Upper lobe of left lung (tissue), 6 donors: ENCODE data around the gene SPOCK1. TPM values are rescaled to one million over a fixed set of nuclear protein-coding genes. Genes with fewer than 3 reads are reported as not detected.

Source experiments
- ATAC-seq, 2 donors: fragments of 200-7000 bp; cut with Tn5 transposase; one replicate each; pipeline ENCODE4 v1.9.1; 2022; ENCODE audit warnings: mild to moderate bottlenecking in 2 of 2, moderate library complexity in 2 of 2; ENCODE audit not compliant: low FRiP score in 2 of 2
- DNase-seq, 2 donors: peaks; one replicate each; pipeline ENCODE4 v3.0.0-alpha.2; 2019 to 2020
- H3K27ac ChIP-seq, 4 donors: fragments of 200-600 bp; sonication (generic); one replicate each; pipeline ENCODE4 v1.5.1; 2016 to 2019
- H3K27me3 ChIP-seq, 4 donors: fragments of 200-600 bp; sonication (generic); one replicate each; pipeline ENCODE4 v1.5.1; 2017 to 2019
- H3K36me3 ChIP-seq, 4 donors: fragments of 200-600 bp; sonication (generic); one replicate each; pipeline ENCODE4 v1.5.1; 2016 to 2019
- H3K4me1 ChIP-seq, 4 donors: fragments of 200-600 bp; sonication (generic); one replicate each; pipeline ENCODE4 v1.5.1; 2018 to 2019
- H3K4me3 ChIP-seq, 4 donors: fragments of 200-600 bp; sonication (generic); one replicate each; pipeline ENCODE4 v1.5.1; 2017 to 2019; ENCODE audit warnings: mild to moderate bottlenecking in 2 of 4, moderate library complexity in 1 of 4
- H3K9me3 ChIP-seq, 4 donors: fragments of 200-600 bp; sonication (generic); one replicate each; pipeline ENCODE4 v1.5.1; 2018 to 2019
- EP300 ChIP-seq, 4 donors: sonication (generic); formaldehyde crosslinking; IDR thresholded peaks; one replicate each; pipeline ENCODE4 v1.5.1; 2017; ENCODE audit warnings: antibody characterized with exemption in 4 of 4, control low read depth in 2 of 4
- POLR2A ChIP-seq, 4 donors: fragments of 450-650 bp; IDR thresholded peaks; one replicate each; pipeline ENCODE4 v1.5.1; 2016 to 2017; ENCODE audit warnings: antibody characterized with exemption in 4 of 4, mild to moderate bottlenecking in 2 of 4
- POLR2AphosphoS5 ChIP-seq, 2 donors: sonication (generic); formaldehyde crosslinking; IDR thresholded peaks; one replicate each; pipeline ENCODE4 v1.5.1; 2017; ENCODE audit warnings: antibody characterized with exemption in 2 of 2
- WGBS, 2 donors: methylation state at CpG; one replicate each; pipeline ENCODE4 v1.1.5; 2017 to 2018; 5-methylcytosine and 5-hydroxymethylcytosine counted together
- total RNA-seq, 6 donors: library from RNA; depleted of rRNA in 4 of 6; stranded (reverse); fragments of >200 nt in 4 of 6; gene quantifications; one replicate each; pipeline versions ENCODE4 v1.1.0 to v1.2.1, GENCODE V29; 2016 to 2021
- TF ChIP-seq, protein P1 (sequence below), 6 experiments: fragments of 450-650 bp in 4 of 6; fragments of 200-600 bp in 2 of 6; sonication (generic) in 2 of 6; IDR thresholded peaks; one replicate each; pipeline ENCODE4 v1.5.1; 2016 to 2019; ENCODE audit warnings: antibody characterized with exemption in 6 of 6
- donor health status: DM: no; HTN: no; CAD: no; lungs with moderate emphysema.
- donor health status: DM: no; HTN: yes; CAD: no; lungs with severe emphysema.

The SPOCK1 gene
- total RNA-seq, 6 donors from 2014 or later, result 0.33 to 16.6 (median 2.0) TPM; not detected in 1

DNA sequence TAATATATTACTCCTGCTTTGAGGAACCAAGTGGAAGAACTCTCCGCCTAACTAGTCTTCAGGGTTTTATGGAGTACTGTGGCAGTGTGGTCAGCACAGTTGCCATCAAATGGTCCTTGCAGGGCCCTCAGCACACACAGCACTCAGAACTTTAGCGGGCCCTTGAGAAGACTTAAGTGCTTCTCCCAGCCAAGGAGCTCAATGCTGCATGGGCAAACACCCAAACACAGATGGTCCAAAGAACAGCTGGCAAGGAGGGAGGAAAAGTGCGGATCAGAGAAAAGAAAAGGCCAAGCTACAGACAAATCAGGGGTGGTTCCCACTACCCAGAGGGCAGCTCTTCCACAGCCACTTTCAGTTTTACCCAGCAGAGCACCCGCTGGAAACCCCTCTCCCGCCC lies 98.6 kb downstream of the SPOCK1 start:
- Histone ChIP-seq H3K27ac (no peak overlapping the region), H3K36me3 (no peaks in the 10 kb centered on the region), H3K4me3 (no peak overlapping the region), H3K4me1 (no peaks in the 10 kb centered on the region), H3K9me3 (no peaks in the 10 kb centered on the region), H3K27me3 (no peaks in the 10 kb centered on the region)
- WGBS, 2 donors, result 75 to 81% methylated on average over 5 of the region's 5 CpGs
- DNase-seq (no peak), ATAC-seq (no peak)
- TF ChIP-seq, protein P1, sequence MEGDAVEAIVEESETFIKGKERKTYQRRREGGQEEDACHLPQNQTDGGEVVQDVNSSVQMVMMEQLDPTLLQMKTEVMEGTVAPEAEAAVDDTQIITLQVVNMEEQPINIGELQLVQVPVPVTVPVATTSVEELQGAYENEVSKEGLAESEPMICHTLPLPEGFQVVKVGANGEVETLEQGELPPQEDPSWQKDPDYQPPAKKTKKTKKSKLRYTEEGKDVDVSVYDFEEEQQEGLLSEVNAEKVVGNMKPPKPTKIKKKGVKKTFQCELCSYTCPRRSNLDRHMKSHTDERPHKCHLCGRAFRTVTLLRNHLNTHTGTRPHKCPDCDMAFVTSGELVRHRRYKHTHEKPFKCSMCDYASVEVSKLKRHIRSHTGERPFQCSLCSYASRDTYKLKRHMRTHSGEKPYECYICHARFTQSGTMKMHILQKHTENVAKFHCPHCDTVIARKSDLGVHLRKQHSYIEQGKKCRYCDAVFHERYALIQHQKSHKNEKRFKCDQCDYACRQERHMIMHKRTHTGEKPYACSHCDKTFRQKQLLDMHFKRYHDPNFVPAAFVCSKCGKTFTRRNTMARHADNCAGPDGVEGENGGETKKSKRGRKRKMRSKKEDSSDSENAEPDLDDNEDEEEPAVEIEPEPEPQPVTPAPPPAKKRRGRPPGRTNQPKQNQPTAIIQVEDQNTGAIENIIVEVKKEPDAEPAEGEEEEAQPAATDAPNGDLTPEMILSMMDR (IDR thresholded peaks at IDR 0.05), result no peak
- TF ChIP-seq POLR2A (IDR thresholded peaks at IDR 0.05) (no peak), POLR2AphosphoS5 (IDR thresholded peaks at IDR 0.05) (no peak), EP300 (IDR thresholded peaks at IDR 0.05) (no peak)

DNA sequence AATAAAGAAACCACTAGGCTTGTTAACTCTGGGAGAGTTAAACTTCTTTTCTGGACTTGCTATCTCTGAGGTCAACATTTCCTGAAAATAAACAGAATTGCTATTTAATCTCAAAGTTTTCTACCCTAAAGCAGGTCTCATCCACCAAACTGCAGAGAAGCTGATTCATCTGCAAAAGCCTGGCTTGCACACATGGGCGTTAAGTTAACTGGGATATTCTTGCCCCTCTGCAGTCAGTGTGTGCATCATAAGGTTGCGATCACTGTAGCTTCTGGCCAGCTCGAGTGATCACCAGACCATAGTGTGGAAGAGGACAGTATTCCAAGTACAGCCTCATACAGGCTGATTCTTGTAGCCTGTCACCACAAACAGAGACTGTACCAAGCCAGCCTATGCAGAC lies 99.2 kb downstream of the SPOCK1 start:
- Histone ChIP-seq H3K27me3 (no peaks in the 10 kb centered on the region), H3K27ac (no peak overlapping the region), H3K4me1 (no peaks in the 10 kb centered on the region), H3K36me3 (no peaks in the 10 kb centered on the region), H3K4me3 (no peak overlapping the region), H3K9me3 (no peaks in the 10 kb centered on the region)
- ATAC-seq (no peak), DNase-seq (no peak)
- WGBS, 2 donors, result 76 to 87% methylated on average over 3 of the region's 3 CpGs
- TF ChIP-seq, protein P1 (IDR thresholded peaks at IDR 0.05), result no peak
- TF ChIP-seq EP300 (IDR thresholded peaks at IDR 0.05), result no peak
- no peak for TF ChIP-seq POLR2A (IDR thresholded peaks at IDR 0.05)
- no peak for TF ChIP-seq POLR2AphosphoS5 (IDR thresholded peaks at IDR 0.05)

DNA sequence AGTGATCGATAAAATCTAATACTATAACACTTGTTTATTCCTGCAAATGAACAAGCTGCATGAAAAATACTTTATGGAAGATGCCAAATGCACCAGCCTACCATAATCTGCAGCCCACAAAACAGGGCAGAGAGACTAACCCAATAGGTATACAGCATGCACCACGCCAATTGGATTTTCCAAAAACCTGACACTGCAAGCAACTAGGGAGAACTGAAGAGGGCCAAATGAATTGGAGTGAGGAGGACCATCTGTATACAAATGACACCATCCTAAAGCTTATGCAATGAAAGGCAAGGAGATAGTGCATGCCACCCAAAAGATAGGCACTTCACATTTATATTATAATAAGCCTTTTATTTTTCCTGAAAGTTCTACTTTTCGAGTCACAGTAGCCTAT lies 100.4 kb downstream of the SPOCK1 start:
- ATAC-seq (no peak), DNase-seq (no peak)
- whole genome bisulfite sequencing, 2 donors, result 79 to 86% methylated on average over 3 of the region's 3 CpGs
- no peaks in the 10 kb centered on the region for H3K9me3 ChIP-seq
- TF ChIP-seq POLR2AphosphoS5 (IDR thresholded peaks at IDR 0.05) (no peak), EP300 (IDR thresholded peaks at IDR 0.05) (no peak)
- H3K36me3 ChIP-seq, result no peaks in the 10 kb centered on the region
- H3K27ac ChIP-seq, result no peak overlapping the region
- no peaks in the 10 kb centered on the region for H3K27me3 ChIP-seq
- no peaks in the 10 kb centered on the region for H3K4me1 ChIP-seq
- H3K4me3 ChIP-seq, result no peak overlapping the region

DNA sequence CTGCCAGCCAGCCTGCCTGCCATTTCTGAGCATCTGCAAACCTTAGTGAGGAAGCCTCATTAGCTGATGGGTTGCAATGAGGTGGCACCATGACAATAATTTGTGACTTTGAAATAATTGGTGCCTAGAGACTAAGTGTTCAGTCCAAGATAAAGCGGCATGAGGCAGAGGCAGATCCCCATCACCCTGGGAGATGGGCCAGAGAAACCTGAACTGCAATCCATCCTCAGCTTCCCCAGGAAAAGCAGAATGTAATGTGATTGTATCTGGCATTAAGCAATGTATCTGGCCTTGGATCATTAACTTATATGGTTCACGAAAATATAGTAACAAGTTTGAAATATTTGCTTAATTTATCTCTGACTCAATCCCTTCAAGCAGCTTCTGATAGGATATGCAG lies 101.0 kb downstream of the SPOCK1 start:
- Histone ChIP-seq H3K27me3 (no peaks in the 10 kb centered on the region), H3K9me3 (no peaks in the 10 kb centered on the region), H3K27ac (no peak overlapping the region), H3K36me3 (no peaks in the 10 kb centered on the region), H3K4me1 (no peaks in the 10 kb centered on the region), H3K4me3 (no peak overlapping the region)
- TF ChIP-seq POLR2AphosphoS5 (IDR thresholded peaks at IDR 0.05), result no peak
- ATAC-seq (no peak), DNase-seq (no peak)
- 75 to 78% methylated on average over 2 of the region's 2 CpGs for WGBS, 2 donors

DNA sequence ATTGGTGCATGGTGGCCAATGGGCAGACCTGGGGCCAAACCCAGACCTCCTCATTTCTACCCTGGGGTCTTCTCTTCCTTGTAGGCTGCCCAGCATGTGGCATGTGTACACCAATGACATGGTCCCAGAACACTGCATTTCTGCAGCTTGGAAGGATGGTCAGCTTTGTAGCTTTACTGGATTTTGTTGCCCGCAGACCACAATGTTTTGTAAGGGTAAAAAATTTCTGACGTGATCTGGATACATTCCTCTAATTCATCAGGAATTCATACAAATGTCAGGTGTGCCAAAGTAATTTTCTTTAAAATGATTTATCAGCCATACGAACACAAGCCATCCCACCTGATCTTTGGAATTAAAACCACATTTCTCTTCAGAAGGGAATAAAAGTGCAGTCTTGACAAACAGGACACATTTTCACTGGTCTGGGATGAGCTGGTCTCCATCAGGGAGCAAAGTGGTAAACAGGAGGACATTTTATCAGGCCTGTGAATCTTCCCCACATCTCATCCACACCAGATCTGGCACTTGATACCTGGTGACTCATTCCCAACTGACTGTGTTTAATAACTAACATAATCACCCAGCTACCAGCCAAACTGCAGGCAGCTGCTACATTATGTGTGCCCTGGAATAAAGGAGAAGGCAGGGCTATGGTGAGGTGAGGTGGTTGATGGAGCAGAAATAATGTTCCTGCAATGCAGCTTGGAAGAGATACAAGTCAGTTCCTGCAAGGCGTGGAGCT lies 103.9 kb downstream of the SPOCK1 start:
- DNase-seq (no peak), ATAC-seq (no peak)
- 84 to 90% methylated on average over 4 of the region's 4 CpGs for WGBS, 2 donors
- H3K36me3 ChIP-seq, result no peaks in the 10 kb centered on the region
- no peak overlapping the region for H3K4me3 ChIP-seq
- no peak overlapping the region for H3K27ac ChIP-seq
- H3K9me3 ChIP-seq, result no peaks in the 10 kb centered on the region
- TF ChIP-seq, protein P1 (IDR thresholded peaks at IDR 0.05), result no peak
- TF ChIP-seq POLR2A (IDR thresholded peaks at IDR 0.05) (no peak), EP300 (IDR thresholded peaks at IDR 0.05) (no peak), POLR2AphosphoS5 (IDR thresholded peaks at IDR 0.05) (no peak)
- H3K4me1 ChIP-seq, result no peaks in the 10 kb centered on the region
- no peaks in the 10 kb centered on the region for H3K27me3 ChIP-seq

DNA sequence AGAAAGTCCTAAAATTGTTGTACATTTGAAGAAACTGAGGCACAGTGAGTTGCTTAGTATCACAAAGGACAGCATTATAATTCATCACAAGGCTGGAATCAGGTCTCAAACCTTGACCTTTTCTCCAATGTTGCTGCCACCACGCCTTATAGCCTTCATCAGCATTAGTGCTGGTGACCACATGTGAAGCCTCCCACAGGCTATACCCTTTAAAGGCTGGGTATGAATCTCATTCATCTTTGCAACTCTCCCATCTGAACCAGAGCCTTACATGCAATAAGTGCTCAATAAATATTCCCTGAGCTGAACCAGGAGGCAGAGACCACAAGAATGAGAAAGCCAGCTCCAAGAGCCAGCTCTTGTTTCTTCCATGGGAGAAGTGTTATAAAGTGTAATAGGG lies 104.7 kb downstream of the SPOCK1 start:
- WGBS, 2 donors, result 74 to 83% methylated on average over 1 of the region's 1 CpG
- no peaks in the 10 kb centered on the region for H3K4me1 ChIP-seq
- no peak for TF ChIP-seq POLR2AphosphoS5 (IDR thresholded peaks at IDR 0.05)
- TF ChIP-seq EP300 (IDR thresholded peaks at IDR 0.05), result no peak
- TF ChIP-seq, protein P1 (IDR thresholded peaks at IDR 0.05), result no peak
- TF ChIP-seq POLR2A (IDR thresholded peaks at IDR 0.05), result no peak

More for the DNA sequence above, 104.7 kb downstream of the SPOCK1 start:
- DNase-seq, result no peak
- Histone ChIP-seq H3K27me3 (no peaks in the 10 kb centered on the region), H3K27ac (no peak overlapping the region), H3K9me3 (no peaks in the 10 kb centered on the region), H3K36me3 (no peaks in the 10 kb centered on the region), H3K4me3 (no peak overlapping the region)
- no peak for ATAC-seq
